Activated T-helper 2 cell treated with anti-CD3 and anti-CD28 coated beads, Interferon-gamma antibody, Interleukin-2, Interleukin-4, amounts not matched to agents 10 μg/mL and 5 μg/mL and 100 μg/mL, durations not matched to agents 14 hours and 24 hours and 36 hours (primary cell): Measurements from ENCODE around the gene TNIP1. TPM values are rescaled to one million over a fixed set of nuclear protein-coding genes. Genes with fewer than 3 reads are reported as not detected.

Experiments used
- DNase-seq: peaks from one replicate; pipeline ENCODE4 v3.0.0; 2021; ENCODE audit warnings: low spot score
- H3K27ac Mint-ChIP-seq: one replicate; pipeline ENCODE4 v1.8.0; 2021; ENCODE audit warnings: mixed read lengths
- H3K27me3 Mint-ChIP-seq: one replicate; pipeline ENCODE4 v1.8.0; 2021; ENCODE audit warnings: low read depth, mixed read lengths
- H3K36me3 Mint-ChIP-seq: one replicate; pipeline ENCODE4 v1.8.0; 2021; ENCODE audit warnings: low read depth, mixed read lengths
- H3K4me1 Mint-ChIP-seq: one replicate; pipeline ENCODE4 v1.8.0; 2021; ENCODE audit warnings: low read depth, mixed read lengths
- H3K4me3 Mint-ChIP-seq: one replicate; pipeline ENCODE4 v1.8.0; 2021; ENCODE audit warnings: low read depth, mild to moderate bottlenecking, moderate library complexity, mixed read lengths
- H3K9me3 Mint-ChIP-seq: one replicate; pipeline ENCODE4 v1.8.0; 2021; ENCODE audit warnings: mixed read lengths
- intact Hi-C: fragments of 100-400 bp; cut with micrococcal nuclease; formaldehyde crosslinking; loops from one replicate; pipeline ENCODE4 v1.15.1; 2023
- total RNA-seq: library from RNA; stranded (reverse); gene quantifications from 2 replicates; pipeline ENCODE4 v1.2.3, GENCODE V29; 2022

Gene TNIP1
- total RNA-seq, 1 donor from 2014 or later: 473 TPM

- DNase-seq: no peak
- Mint-ChIP-seq H3K4me3 (no peak overlapping the region), H3K36me3 (peaks cover 71% of the 10 kb centered on the region), H3K27me3 (no peaks in the 10 kb centered on the region), H3K9me3 (no peaks in the 10 kb centered on the region), H3K27ac (peak overlapping the region; percentile 19), H3K4me1 (peaks cover 45% of the 10 kb centered on the region)
- intact Hi-C loops: no loop called here
Measured at GRCh38 chr5:151100681-151101080, 19.8 kb upstream of the TNIP1 start.

- Mint-ChIP-seq H3K27me3 (no peaks in the 10 kb centered on the region), H3K4me3 (peak overlapping the region; percentile 10), H3K36me3 (peaks cover 65% of the 10 kb centered on the region), H3K27ac (peak overlapping the region; percentile 69), H3K4me1 (peaks cover 64% of the 10 kb centered on the region), H3K9me3 (no peaks in the 10 kb centered on the region)
- intact Hi-C loops: loop anchor here (1.0 kb wide), 1 partner anchor 33 kb away; no protein-coding TSS in a partner anchor
- DNase-seq: no peak
Measured at GRCh38 chr5:151098768-151099121, 17.9 kb upstream of the TNIP1 start.

GRCh38 chr5:151097820-151098767 lies 17.3 kb upstream of the TNIP1 start:
- peaks cover 70% of the 10 kb centered on the region for H3K4me1 Mint-ChIP-seq
- DNase-seq: no peak
- peaks cover 60% of the 10 kb centered on the region for H3K36me3 Mint-ChIP-seq
- H3K9me3 Mint-ChIP-seq: no peaks in the 10 kb centered on the region
- intact Hi-C loops: loop anchor here (1.0 kb wide), 1 partner anchor 33 kb away; no protein-coding TSS in a partner anchor
- H3K27ac Mint-ChIP-seq: peak overlapping the region; percentile 69
- peak overlapping the region; percentile 10 for H3K4me3 Mint-ChIP-seq
- H3K27me3 Mint-ChIP-seq: no peaks in the 10 kb centered on the region

GRCh38 chr5:151097061-151097460 lies 16.2 kb upstream of the TNIP1 start:
- Mint-ChIP-seq H3K9me3 (no peaks in the 10 kb centered on the region), H3K36me3 (peaks cover 57% of the 10 kb centered on the region), H3K27me3 (no peaks in the 10 kb centered on the region), H3K4me1 (peaks cover 76% of the 10 kb centered on the region), H3K27ac (no peak overlapping the region), H3K4me3 (no peak overlapping the region)
- DNase-seq: no peak
- intact Hi-C loops: no loop called here

- Mint-ChIP-seq H3K27me3 (no peaks in the 10 kb centered on the region), H3K27ac (peak overlapping the region; percentile 82), H3K9me3 (no peaks in the 10 kb centered on the region), H3K4me3 (peak overlapping the region; percentile 41), H3K36me3 (peaks cover 53% of the 10 kb centered on the region), H3K4me1 (peaks cover 80% of the 10 kb centered on the region)
- DNase-seq: no peak
- intact Hi-C loops: no loop called here
Measured at GRCh38 chr5:151096001-151096373, 15.2 kb upstream of the TNIP1 start.

- Mint-ChIP-seq H3K4me3 (peak overlapping the region; percentile 41), H3K27ac (peak overlapping the region; percentile 82), H3K9me3 (no peaks in the 10 kb centered on the region), H3K27me3 (no peaks in the 10 kb centered on the region), H3K4me1 (peaks cover 80% of the 10 kb centered on the region), H3K36me3 (peaks cover 48% of the 10 kb centered on the region)
- intact Hi-C loops: loop anchor here (2.0 kb wide), 1 partner anchor 27 kb away; no protein-coding TSS in a partner anchor
- no peak for DNase-seq
Measured at GRCh38 chr5:151095341-151096000, 14.6 kb upstream of the TNIP1 start.

- intact Hi-C loops: loop anchor here (1.0 to 5.0 kb wide), 5 partner anchors 9 to 313 kb away; no protein-coding TSS in a partner anchor
- Mint-ChIP-seq H3K27ac (peak overlapping the region; percentile 94), H3K4me3 (peak overlapping the region; percentile 71), H3K4me1 (peaks cover 76% of the 10 kb centered on the region), H3K27me3 (no peaks in the 10 kb centered on the region), H3K9me3 (no peaks in the 10 kb centered on the region), H3K36me3 (peaks cover 42% of the 10 kb centered on the region)
- DNase-seq: no peak
Measured at GRCh38 chr5:151094852-151095245, 14.0 kb upstream of the TNIP1 start.

GRCh38 chr5:151094030-151094851 lies 13.4 kb upstream of the TNIP1 start:
- Mint-ChIP-seq H3K4me3 (peak overlapping the region; percentile 71), H3K27me3 (no peaks in the 10 kb centered on the region), H3K4me1 (peaks cover 72% of the 10 kb centered on the region), H3K9me3 (no peaks in the 10 kb centered on the region), H3K27ac (peak overlapping the region; percentile 94), H3K36me3 (peaks cover 36% of the 10 kb centered on the region)
- intact Hi-C loops: loop anchor here (1.0 to 5.0 kb wide), 5 partner anchors 8 to 312 kb away; no protein-coding TSS in a partner anchor
- peak; percentile 35 for DNase-seq

- no peaks in the 10 kb centered on the region for H3K27me3 Mint-ChIP-seq
- H3K4me1 Mint-ChIP-seq: peaks cover 67% of the 10 kb centered on the region
- peak overlapping the region; percentile 71 for H3K4me3 Mint-ChIP-seq
- peak overlapping the region; percentile 94 for H3K27ac Mint-ChIP-seq
- intact Hi-C loops: loop anchor here (5.0 kb wide), 1 partner anchor 311 kb away; no protein-coding TSS in a partner anchor
- no peak for DNase-seq
- peaks cover 29% of the 10 kb centered on the region for H3K36me3 Mint-ChIP-seq
- H3K9me3 Mint-ChIP-seq: no peaks in the 10 kb centered on the region
Measured at GRCh38 chr5:151093476-151093889, 12.6 kb upstream of the TNIP1 start.

GRCh38 chr5:151092762-151093161 lies 11.9 kb upstream of the TNIP1 start:
- H3K4me3 Mint-ChIP-seq: no peak overlapping the region
- H3K4me1 Mint-ChIP-seq: peaks cover 62% of the 10 kb centered on the region
- intact Hi-C loops: loop anchor here (5.0 kb wide), 1 partner anchor 310 kb away; no protein-coding TSS in a partner anchor
- H3K27me3 Mint-ChIP-seq: no peaks in the 10 kb centered on the region
- peaks cover 29% of the 10 kb centered on the region for H3K36me3 Mint-ChIP-seq
- no peak overlapping the region for H3K27ac Mint-ChIP-seq
- H3K9me3 Mint-ChIP-seq: no peaks in the 10 kb centered on the region
- DNase-seq: no peak

- H3K36me3 Mint-ChIP-seq: peaks cover 29% of the 10 kb centered on the region
- H3K27me3 Mint-ChIP-seq: no peaks in the 10 kb centered on the region
- no peak for DNase-seq
- peaks cover 56% of the 10 kb centered on the region for H3K4me1 Mint-ChIP-seq
- no peaks in the 10 kb centered on the region for H3K9me3 Mint-ChIP-seq
- intact Hi-C loops: loop anchor here (5.0 to 10.0 kb wide), 2 partner anchors 307 to 685 kb away; partner anchors contain the start of gene G3BP1
- H3K27ac Mint-ChIP-seq: no peak overlapping the region
- no peak overlapping the region for H3K4me3 Mint-ChIP-seq
Measured at GRCh38 chr5:151089726-151090125, 8.9 kb upstream of the TNIP1 start.

GRCh38 chr5:151088986-151089385 lies 8.2 kb upstream of the TNIP1 start:
- no peak overlapping the region for H3K4me3 Mint-ChIP-seq
- no peak overlapping the region for H3K27ac Mint-ChIP-seq
- no peak for DNase-seq
- no peaks in the 10 kb centered on the region for H3K27me3 Mint-ChIP-seq
- no peaks in the 10 kb centered on the region for H3K9me3 Mint-ChIP-seq
- peaks cover 32% of the 10 kb centered on the region for H3K36me3 Mint-ChIP-seq
- intact Hi-C loops: loop anchor here (10.0 kb wide), 1 partner anchor 686 kb away; the partner anchor contains the start of gene G3BP1
- H3K4me1 Mint-ChIP-seq: peaks cover 54% of the 10 kb centered on the region
